HG03135 (cell line): ENCODE measurements around the gene ACIN1.
"Not testable (repeated sequence)": the region's sequence is repeated elsewhere in the genome, so short reads cannot be mapped to it uniquely, and the experiment has no call there.

ENCODE experiments used
- ATAC-seq: cut with Tn5 transposase; IDR thresholded peaks from one replicate; pipeline ENCODE4 v1.9.1; 2021; ENCODE audit warnings: mild to moderate bottlenecking, moderate library complexity; ENCODE audit not compliant: unreplicated experiment

ACIN1 gene

GRCh38 chr14:23021889-23022442, 73.0 kb downstream of the ACIN1 start:
- no peak for ATAC-seq

GRCh38 chr14:23021434-23021833, 73.5 kb downstream of the ACIN1 start:
- ATAC-seq, result no peak

- ATAC-seq, result no peak
Observed at GRCh38 chr14:23020143-23021128, 74.5 kb downstream of the ACIN1 start.

- no peak for ATAC-seq
Observed at GRCh38 chr14:23018107-23018506, 76.8 kb downstream of the ACIN1 start.

- ATAC-seq, result no peak
Observed at GRCh38 chr14:23017091-23017490, 77.8 kb downstream of the ACIN1 start.

GRCh38 chr14:23015618-23016017, 79.3 kb downstream of the ACIN1 start:
- ATAC-seq, result no peak

DNA sequence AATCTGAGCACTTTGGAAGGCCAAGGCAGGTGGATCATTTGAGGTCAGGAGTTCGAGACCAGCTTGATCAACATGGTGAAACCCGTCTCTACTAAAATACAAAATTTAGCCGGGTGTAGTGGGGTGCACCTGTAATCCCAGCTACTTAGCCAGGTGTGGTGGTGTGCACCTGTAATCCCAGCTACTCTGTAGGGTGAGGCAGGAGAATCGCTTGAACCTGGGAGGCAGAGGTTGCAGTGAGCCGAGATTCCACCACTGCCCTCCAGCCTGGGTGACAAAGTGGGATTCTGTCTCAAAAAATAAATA, 81.2 kb downstream of the ACIN1 start:
- ATAC-seq, result not testable (repeated sequence)

DNA sequence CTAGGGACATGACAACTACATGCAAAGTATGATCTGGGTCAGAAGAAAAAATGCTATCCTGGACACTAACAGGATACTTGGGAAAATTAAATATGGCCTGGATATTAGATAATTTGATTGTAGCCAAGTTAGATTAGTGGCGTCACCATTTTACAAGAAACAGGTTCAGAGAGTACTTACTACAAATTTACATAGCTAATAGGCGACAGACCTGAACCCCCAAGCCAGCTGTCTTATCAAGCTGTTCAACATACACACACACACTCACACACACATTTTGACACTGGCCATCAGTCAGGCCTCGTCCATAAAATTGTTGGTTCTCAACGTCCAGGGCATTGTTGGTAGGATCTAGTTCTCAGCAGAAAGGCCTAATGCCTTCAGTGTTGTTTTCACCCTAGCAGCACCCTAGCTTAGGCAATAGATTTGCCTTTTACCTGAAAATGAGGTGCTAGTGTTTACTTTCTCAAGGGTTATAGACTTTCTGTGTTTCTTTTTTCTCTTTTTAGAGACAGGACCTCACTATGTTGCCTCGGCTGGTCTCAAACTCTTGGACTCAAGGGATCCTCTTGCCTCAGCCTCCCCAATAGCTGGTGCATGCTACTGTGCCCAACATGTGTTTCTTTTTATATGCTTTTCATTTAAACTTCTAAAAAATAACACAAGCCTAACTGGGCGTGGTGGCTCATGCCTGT, 81.7 kb downstream of the ACIN1 start:
- no peak for ATAC-seq

- no peak for ATAC-seq
Observed at GRCh38 chr14:23009939-23010726, 84.8 kb downstream of the ACIN1 start, which contains the start of gene C14orf93. Gene C14orf93 (minus strand): TSS chr14:23010143. CDS start chr14:22999023, 11,120 bp downstream.

GRCh38 chr14:23009483-23009938, 85.4 kb downstream of the ACIN1 start:
- no peak for ATAC-seq

- no peak for ATAC-seq
Observed at GRCh38 chr14:23008831-23009230, 86.1 kb downstream of the ACIN1 start.
